SK-N-SH (cell line): ENCODE data around the gene EXOC6B. TPM values are rescaled to one million over a fixed set of nuclear protein-coding genes. Genes with fewer than 3 reads are reported as not detected.

Source experiments
- CTCF ChIA-PET: fragments of 300-600, 350-600 bp; formaldehyde crosslinking; extraction: SDS; loops from one replicate; lab custom pipeline; 2021; lab: Yijun Ruan, JAX
- POLR2A ChIA-PET: fragments of 350-600 bp; sonication (Branson Sonifier 250); formaldehyde crosslinking; extraction: SDS; loops from one replicate; lab custom pipeline; 2020; ENCODE audit warnings: antibody characterized with exemption, inconsistent platforms; lab: Yijun Ruan, JAX
- DNase-seq: peaks from one replicate; pipeline ENCODE4 v3.0.0; 2012
- H2AFZ ChIP-seq: fragments of 200-600 bp; sonication (generic); 2 replicates; pipeline ENCODE4 v1.8.1; 2016; ENCODE audit warnings: antibody characterized with exemption, mild to moderate bottlenecking, low read depth
- H3F3A ChIP-seq: fragments of 200-600 bp; sonication (generic); replicated peaks from 2 replicates; pipeline ENCODE3; 2016; ENCODE audit warnings: antibody characterized with exemption, mild to moderate bottlenecking; ENCODE audit not compliant: insufficient read depth
- H3K27ac ChIP-seq, 2 experiments: fragments of 200-500 bp in 1 of 2; fragments of 200-600 bp in 1 of 2; sonication (Bioruptor generic) in 1 of 2; sonication (generic), shearing (Covaris generic) in 1 of 2; 2 replicates each; pipeline versions ENCODE4 v1.5.1 to v1.6.1; 2014 to 2016; ENCODE audit warnings: low read depth in 2 of 2, inconsistent platforms in 1 of 2, low read length in 1 of 2, mild to moderate bottlenecking in 1 of 2, mixed read lengths in 1 of 2
- H3K27me3 ChIP-seq: fragments of 200-600 bp; sonication (generic), shearing (Covaris generic); 2 replicates; pipeline ENCODE4 v1.6.1; 2016; ENCODE audit warnings: mixed run types; ENCODE audit not compliant: insufficient read depth
- H3K36me3 ChIP-seq, 2 experiments: fragments of 200-500 bp in 1 of 2; fragments of 200-600 bp in 1 of 2; sonication (Bioruptor generic) in 1 of 2; sonication (generic) in 1 of 2; replicated peaks in 1 of 2; 2 replicates each; pipeline versions ENCODE3 to v1.5.1; 2014 to 2016; ENCODE audit warnings: low read length in 1 of 2, mild to moderate bottlenecking in 1 of 2; ENCODE audit not compliant: insufficient read depth in 2 of 2, control insufficient read depth in 1 of 2
- H3K4me1 ChIP-seq, 2 experiments: fragments of 200-500 bp in 1 of 2; fragments of 200-600 bp in 1 of 2; sonication (Bioruptor generic) in 1 of 2; sonication (generic), shearing (Covaris generic) in 1 of 2; 2 replicates each; pipeline versions ENCODE4 v1.5.1 to v1.6.1; 2014 to 2016; ENCODE audit warnings: low read depth in 1 of 2, low read length in 1 of 2, mixed run types in 1 of 2; ENCODE audit not compliant: insufficient read depth in 2 of 2, control insufficient read depth in 1 of 2
- H3K4me2 ChIP-seq: fragments of 200-600 bp; sonication (generic), shearing (Covaris generic); 2 replicates; pipeline ENCODE4 v1.6.1; 2017; ENCODE audit warnings: mixed run types
- H3K4me3 ChIP-seq, 2 experiments: fragments of 200-500 bp in 1 of 2; fragments of 200-600 bp in 1 of 2; sonication (Bioruptor generic) in 1 of 2; sonication (generic), shearing (Covaris generic) in 1 of 2; 2 replicates each; pipeline versions ENCODE4 v1.5.1 to v1.8.1; 2014 to 2016; ENCODE audit warnings: low read depth in 2 of 2, inconsistent platforms in 1 of 2, low read length in 1 of 2, mild to moderate bottlenecking in 1 of 2, mixed read lengths in 1 of 2, moderate library complexity in 1 of 2
- H3K79me2 ChIP-seq: fragments of 200-600 bp; sonication (generic); 2 replicates; pipeline ENCODE4 v1.8.1; 2017; ENCODE audit warnings: mild to moderate bottlenecking; ENCODE audit not compliant: insufficient read depth
- H3K9ac ChIP-seq: fragments of 200-600 bp; sonication (generic); 2 replicates; pipeline ENCODE4 v1.6.1; 2017; ENCODE audit warnings: mixed run types
- H3K9me2 ChIP-seq: fragments of 200-600 bp; sonication (generic); 2 replicates; pipeline ENCODE4 v1.6.1; 2017; ENCODE audit warnings: mixed run types
- H3K9me3 ChIP-seq: fragments of 200-600 bp; sonication (generic); 2 replicates; pipeline ENCODE4 v1.6.1; 2017; ENCODE audit warnings: mixed run types, mild to moderate bottlenecking, moderate library complexity
- H4K20me1 ChIP-seq: fragments of 200-600 bp; sonication (generic); 2 replicates; pipeline ENCODE4 v1.6.1; 2017; ENCODE audit warnings: mild to moderate bottlenecking, mixed run types; ENCODE audit not compliant: insufficient read depth
- CHD2 ChIP-seq: fragments of 150-350 bp; IDR thresholded peaks from 2 replicates; pipeline ENCODE4 v1.6.1; 2018; ENCODE audit warnings: low read length; ENCODE audit not compliant: partially characterized antibody
- FOXJ3 ChIP-seq: sonication (generic); formaldehyde crosslinking; IDR thresholded peaks from 2 replicates; pipeline ENCODE4 v1.5.1; 2020; ENCODE audit warnings: mild to moderate bottlenecking, missing genetic modification reagents
- JUND ChIP-seq: IDR thresholded peaks from 2 replicates; pipeline ENCODE4 v1.4.0; 2012
- MXI1 ChIP-seq: IDR thresholded peaks from 2 replicates; pipeline ENCODE4 v1.6.1; 2012; ENCODE audit warnings: mild to moderate bottlenecking, low read depth, low read length, improper control_type of control experiment
- NFIC ChIP-seq: IDR thresholded peaks from 2 replicates; pipeline ENCODE4 v1.4.0; 2012; ENCODE audit warnings: borderline replicate concordance
- NRF1 ChIP-seq: IDR thresholded peaks from 2 replicates; pipeline ENCODE4 v1.6.1; 2012; ENCODE audit warnings: low read depth, mild to moderate bottlenecking, low read length
- RCOR1 ChIP-seq: fragments of 150-350 bp; IDR thresholded peaks from 2 replicates; pipeline ENCODE4 v1.6.1; 2017; ENCODE audit warnings: antibody characterized with exemption, low read length
- RFX5 ChIP-seq: IDR thresholded peaks from 2 replicates; pipeline ENCODE4 v1.6.1; 2012; ENCODE audit warnings: mild to moderate bottlenecking, improper control_type of control experiment, low read length
- SMC3 ChIP-seq: IDR thresholded peaks from 2 replicates; pipeline ENCODE4 v1.6.1; 2012; ENCODE audit warnings: low read depth, low read length, improper control_type of control experiment
- TAF1 ChIP-seq: IDR thresholded peaks from 2 replicates; pipeline ENCODE4 v1.6.1; 2012; ENCODE audit warnings: low read depth, mild to moderate bottlenecking, low read length, moderate library complexity, borderline replicate concordance
- TCF12 ChIP-seq: IDR thresholded peaks from 2 replicates; pipeline ENCODE4 v1.4.0; 2012
- YY1 ChIP-seq: IDR thresholded peaks from 2 replicates; pipeline ENCODE4 v1.4.0; 2012; ENCODE audit warnings: low read depth, mild to moderate bottlenecking
- WGBS: methylation state at CpG from one replicate; pipeline ENCODE4 v1.1.6; 2017; ENCODE audit warnings: low lambda C conversion rate; 5-methylcytosine and 5-hydroxymethylcytosine counted together
- polyA plus RNA-seq, 3 experiments: library from polyadenylated mRNA; depleted of rRNA; stranded (reverse); fragments of >200 nt; gene quantifications; 2 replicates each; pipeline ENCODE4 v1.2.3, GENCODE V29; 2012
- TF ChIP-seq, protein P1 (sequence below): IDR thresholded peaks from 2 replicates; pipeline ENCODE4 v1.4.0; 2012; ENCODE audit warnings: low read depth, borderline replicate concordance
- TF ChIP-seq, protein P2 (sequence below): IDR thresholded peaks from 2 replicates; pipeline ENCODE4; 2012
- TF ChIP-seq, protein P3 (sequence below): fragments of 200-600 bp; sonication (generic); IDR thresholded peaks from 2 replicates; pipeline ENCODE4 v1.6.1; 2017; ENCODE audit warnings: antibody characterized with exemption, mild to moderate bottlenecking, moderate library complexity
- TF ChIP-seq, protein P4 (sequence below): IDR thresholded peaks from 2 replicates; pipeline ENCODE4 v1.4.0; 2012; ENCODE audit warnings: low read depth, borderline replicate concordance
- TF ChIP-seq, protein P5 (sequence below): fragments of 150-350 bp; IDR thresholded peaks from 2 replicates; pipeline ENCODE4 v1.6.1; 2017; ENCODE audit warnings: antibody characterized with exemption, low read length, low read depth, borderline replicate concordance
- TF ChIP-seq, protein P6 (sequence below): fragments of 150-350 bp; IDR thresholded peaks from 2 replicates; pipeline ENCODE4 v1.6.1; 2016; ENCODE audit warnings: mild to moderate bottlenecking, low read depth, low read length

EXOC6B gene
- polyA plus RNA-seq, 1 of the 3 experiments (the other 2 are of a cell fraction), result 7.4 TPM

DNA sequence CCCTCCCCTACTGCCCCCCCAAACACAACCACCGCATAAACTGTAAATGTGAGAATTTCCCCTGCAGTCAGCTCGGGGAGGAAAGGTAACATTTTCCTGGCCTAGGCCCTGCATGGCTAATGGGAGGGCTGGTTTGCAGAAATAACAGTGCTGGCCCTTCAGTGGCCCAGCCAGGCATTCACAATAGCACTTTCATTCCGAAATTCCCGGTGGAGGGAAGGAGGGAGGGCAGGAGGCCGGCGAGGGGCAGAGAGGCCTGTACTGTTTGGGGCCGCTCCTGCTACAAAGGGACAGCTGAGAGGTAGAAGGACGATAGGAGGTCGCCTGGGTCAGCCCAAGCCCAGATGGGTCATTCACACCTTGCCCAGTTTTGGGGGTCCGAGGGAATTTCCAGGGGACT lies 689.5 kb downstream of the EXOC6B start:
- no peak overlapping the region for H3K9ac ChIP-seq
- no peaks in the 10 kb centered on the region for H3K9me2 ChIP-seq
- whole genome bisulfite sequencing, result 73% methylated on average over 10 of the region's 10 CpGs
- H2AFZ ChIP-seq, result no peak overlapping the region
- peak; percentile 17 for DNase-seq
- H3K79me2 ChIP-seq, result no peaks in the 10 kb centered on the region
- H3K4me1 ChIP-seq, result no peaks in the 10 kb centered on the region
- no peaks in the 10 kb centered on the region for H3F3A ChIP-seq
- no peak overlapping the region for H3K27ac ChIP-seq
- no peaks in the 10 kb centered on the region for H3K36me3 ChIP-seq
- no peak overlapping the region for H3K4me2 ChIP-seq
- CTCF ChIA-PET, result interaction anchor here (0.7 to 4.6 kb wide), 9 partner anchors 9 to 590 kb away, joined by 3 to 20 read pairs (median 5); no protein-coding TSS in a partner anchor
- no peaks in the 10 kb centered on the region for H3K9me3 ChIP-seq
- H4K20me1 ChIP-seq, result no peaks in the 10 kb centered on the region
- H3K4me3 ChIP-seq, result no peak overlapping the region
- POLR2A ChIA-PET, result no interaction called here
- TF ChIP-seq, protein P1, sequence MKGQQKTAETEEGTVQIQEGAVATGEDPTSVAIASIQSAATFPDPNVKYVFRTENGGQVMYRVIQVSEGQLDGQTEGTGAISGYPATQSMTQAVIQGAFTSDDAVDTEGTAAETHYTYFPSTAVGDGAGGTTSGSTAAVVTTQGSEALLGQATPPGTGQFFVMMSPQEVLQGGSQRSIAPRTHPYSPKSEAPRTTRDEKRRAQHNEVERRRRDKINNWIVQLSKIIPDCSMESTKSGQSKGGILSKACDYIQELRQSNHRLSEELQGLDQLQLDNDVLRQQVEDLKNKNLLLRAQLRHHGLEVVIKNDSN, result no peak
- no peak for TF ChIP-seq CHD2
- TF ChIP-seq, protein P2, sequence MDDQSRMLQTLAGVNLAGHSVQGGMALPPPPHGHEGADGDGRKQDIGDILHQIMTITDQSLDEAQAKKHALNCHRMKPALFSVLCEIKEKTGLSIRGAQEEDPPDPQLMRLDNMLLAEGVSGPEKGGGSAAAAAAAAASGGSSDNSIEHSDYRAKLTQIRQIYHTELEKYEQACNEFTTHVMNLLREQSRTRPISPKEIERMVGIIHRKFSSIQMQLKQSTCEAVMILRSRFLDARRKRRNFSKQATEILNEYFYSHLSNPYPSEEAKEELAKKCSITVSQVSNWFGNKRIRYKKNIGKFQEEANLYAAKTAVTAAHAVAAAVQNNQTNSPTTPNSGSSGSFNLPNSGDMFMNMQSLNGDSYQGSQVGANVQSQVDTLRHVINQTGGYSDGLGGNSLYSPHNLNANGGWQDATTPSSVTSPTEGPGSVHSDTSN, result no peak
- TF ChIP-seq YY1, result no peak
- TF ChIP-seq FOXJ3 (CRISPR knock-in tag), result no peak
- TF ChIP-seq, protein P3, sequence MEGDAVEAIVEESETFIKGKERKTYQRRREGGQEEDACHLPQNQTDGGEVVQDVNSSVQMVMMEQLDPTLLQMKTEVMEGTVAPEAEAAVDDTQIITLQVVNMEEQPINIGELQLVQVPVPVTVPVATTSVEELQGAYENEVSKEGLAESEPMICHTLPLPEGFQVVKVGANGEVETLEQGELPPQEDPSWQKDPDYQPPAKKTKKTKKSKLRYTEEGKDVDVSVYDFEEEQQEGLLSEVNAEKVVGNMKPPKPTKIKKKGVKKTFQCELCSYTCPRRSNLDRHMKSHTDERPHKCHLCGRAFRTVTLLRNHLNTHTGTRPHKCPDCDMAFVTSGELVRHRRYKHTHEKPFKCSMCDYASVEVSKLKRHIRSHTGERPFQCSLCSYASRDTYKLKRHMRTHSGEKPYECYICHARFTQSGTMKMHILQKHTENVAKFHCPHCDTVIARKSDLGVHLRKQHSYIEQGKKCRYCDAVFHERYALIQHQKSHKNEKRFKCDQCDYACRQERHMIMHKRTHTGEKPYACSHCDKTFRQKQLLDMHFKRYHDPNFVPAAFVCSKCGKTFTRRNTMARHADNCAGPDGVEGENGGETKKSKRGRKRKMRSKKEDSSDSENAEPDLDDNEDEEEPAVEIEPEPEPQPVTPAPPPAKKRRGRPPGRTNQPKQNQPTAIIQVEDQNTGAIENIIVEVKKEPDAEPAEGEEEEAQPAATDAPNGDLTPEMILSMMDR, result no peak
- TF ChIP-seq NFIC, result no peak
- TF ChIP-seq NRF1, result no peak
- TF ChIP-seq TCF12, result no peak
- TF ChIP-seq, protein P4, sequence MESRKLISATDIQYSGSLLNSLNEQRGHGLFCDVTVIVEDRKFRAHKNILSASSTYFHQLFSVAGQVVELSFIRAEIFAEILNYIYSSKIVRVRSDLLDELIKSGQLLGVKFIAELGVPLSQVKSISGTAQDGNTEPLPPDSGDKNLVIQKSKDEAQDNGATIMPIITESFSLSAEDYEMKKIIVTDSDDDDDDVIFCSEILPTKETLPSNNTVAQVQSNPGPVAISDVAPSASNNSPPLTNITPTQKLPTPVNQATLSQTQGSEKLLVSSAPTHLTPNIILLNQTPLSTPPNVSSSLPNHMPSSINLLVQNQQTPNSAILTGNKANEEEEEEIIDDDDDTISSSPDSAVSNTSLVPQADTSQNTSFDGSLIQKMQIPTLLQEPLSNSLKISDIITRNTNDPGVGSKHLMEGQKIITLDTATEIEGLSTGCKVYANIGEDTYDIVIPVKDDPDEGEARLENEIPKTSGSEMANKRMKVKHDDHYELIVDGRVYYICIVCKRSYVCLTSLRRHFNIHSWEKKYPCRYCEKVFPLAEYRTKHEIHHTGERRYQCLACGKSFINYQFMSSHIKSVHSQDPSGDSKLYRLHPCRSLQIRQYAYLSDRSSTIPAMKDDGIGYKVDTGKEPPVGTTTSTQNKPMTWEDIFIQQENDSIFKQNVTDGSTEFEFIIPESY, result no peak
- TF ChIP-seq TAF1, result no peak
- no peak for TF ChIP-seq RCOR1
- no peak for TF ChIP-seq SMC3
- TF ChIP-seq, protein P5, sequence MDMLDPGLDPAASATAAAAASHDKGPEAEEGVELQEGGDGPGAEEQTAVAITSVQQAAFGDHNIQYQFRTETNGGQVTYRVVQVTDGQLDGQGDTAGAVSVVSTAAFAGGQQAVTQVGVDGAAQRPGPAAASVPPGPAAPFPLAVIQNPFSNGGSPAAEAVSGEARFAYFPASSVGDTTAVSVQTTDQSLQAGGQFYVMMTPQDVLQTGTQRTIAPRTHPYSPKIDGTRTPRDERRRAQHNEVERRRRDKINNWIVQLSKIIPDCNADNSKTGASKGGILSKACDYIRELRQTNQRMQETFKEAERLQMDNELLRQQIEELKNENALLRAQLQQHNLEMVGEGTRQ, result no peak
- no peak for TF ChIP-seq RFX5
- TF ChIP-seq, protein P6, sequence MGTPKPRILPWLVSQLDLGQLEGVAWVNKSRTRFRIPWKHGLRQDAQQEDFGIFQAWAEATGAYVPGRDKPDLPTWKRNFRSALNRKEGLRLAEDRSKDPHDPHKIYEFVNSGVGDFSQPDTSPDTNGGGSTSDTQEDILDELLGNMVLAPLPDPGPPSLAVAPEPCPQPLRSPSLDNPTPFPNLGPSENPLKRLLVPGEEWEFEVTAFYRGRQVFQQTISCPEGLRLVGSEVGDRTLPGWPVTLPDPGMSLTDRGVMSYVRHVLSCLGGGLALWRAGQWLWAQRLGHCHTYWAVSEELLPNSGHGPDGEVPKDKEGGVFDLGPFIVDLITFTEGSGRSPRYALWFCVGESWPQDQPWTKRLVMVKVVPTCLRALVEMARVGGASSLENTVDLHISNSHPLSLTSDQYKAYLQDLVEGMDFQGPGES, result no peak
- no peak for TF ChIP-seq MXI1
- no peak for TF ChIP-seq JUND
- H3K27me3 ChIP-seq, result no peaks in the 10 kb centered on the region; the same call in 1 of the 2 replicates
